Hepatocyte (in vitro differentiated cells): ENCODE data around the gene SMLR1.

Experiments
- CTCF ChIP-seq: fragments of 200-600 bp; sonication (generic); IDR thresholded peaks from 2 replicates; pipeline ENCODE4 v1.5.1; 2016; ENCODE audit warnings: antibody characterized with exemption, mild to moderate bottlenecking; ENCODE audit not compliant: poor library complexity
- EZH2phosphoT487 ChIP-seq: fragments of 200-600 bp; sonication (generic); IDR thresholded peaks from one replicate; pipeline ENCODE4 v1.6.1; 2018; ENCODE audit warnings: antibody characterized with exemption, mild to moderate bottlenecking, low read depth, moderate library complexity; ENCODE audit not compliant: unreplicated experiment, severe bottlenecking

- TF ChIP-seq CTCF (no peak), EZH2phosphoT487 (no peak)
Measured at GRCh38 chr6:130859161-130859867, 32.1 kb downstream of the SMLR1 start.
